Astrocyte of the cerebellum (primary cell): Measurements from ENCODE around the gene PCIF1.

Experiments used
- DNase-seq: peaks from one replicate; pipeline ENCODE4 v3.0.0-alpha.2; 2011; ENCODE audit warnings: low read depth
- H3K4me3 ChIP-seq: 2 replicates; pipeline ENCODE4 v1.5.1; 2011; ENCODE audit warnings: mild to moderate bottlenecking, low read depth, low read length, moderate library complexity
- CTCF ChIP-seq: IDR thresholded peaks from 2 replicates; pipeline ENCODE4 v1.5.1; 2012; ENCODE audit warnings: low read length, low read depth, moderate library complexity, mild to moderate bottlenecking; ENCODE audit errors: missing control alignments
- in situ Hi-C: cut with HindIII; loops from 2 replicates; pipeline ENCODE4 v1.10.0; 2017; ENCODE audit warnings: low sequenced_read_pairs

The PCIF1 gene

DNA sequence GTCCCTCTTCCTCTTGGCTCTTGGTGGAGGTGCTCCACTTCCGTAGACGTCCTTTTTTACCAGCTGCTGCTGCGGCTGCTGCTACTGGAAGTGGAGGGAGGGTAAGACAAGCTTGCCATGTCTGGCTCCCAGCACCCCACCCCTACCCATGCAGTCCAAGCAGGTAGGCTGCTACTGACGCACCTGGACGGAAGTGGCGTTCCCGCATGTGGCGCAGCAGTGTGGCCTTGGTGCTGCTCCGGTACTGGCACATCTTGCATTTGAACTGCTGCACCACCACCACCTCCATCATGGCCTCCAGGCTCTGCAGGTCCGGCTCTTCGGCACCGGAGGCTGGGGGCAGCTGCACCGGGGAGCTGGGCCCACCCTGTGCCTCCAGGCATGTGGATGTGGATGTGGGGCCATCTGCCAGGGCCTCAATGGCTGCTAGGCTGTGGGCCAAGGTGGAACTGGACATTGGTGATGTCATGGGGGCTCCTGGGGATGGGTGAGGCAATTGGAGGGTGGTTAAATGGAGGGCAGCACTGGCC is 33.1 kb downstream of the PCIF1 start:
- no peak for TF ChIP-seq CTCF
- no peak overlapping the region for H3K4me3 ChIP-seq
- DNase-seq = no peak
- in situ Hi-C loops = no loop called here

DNA sequence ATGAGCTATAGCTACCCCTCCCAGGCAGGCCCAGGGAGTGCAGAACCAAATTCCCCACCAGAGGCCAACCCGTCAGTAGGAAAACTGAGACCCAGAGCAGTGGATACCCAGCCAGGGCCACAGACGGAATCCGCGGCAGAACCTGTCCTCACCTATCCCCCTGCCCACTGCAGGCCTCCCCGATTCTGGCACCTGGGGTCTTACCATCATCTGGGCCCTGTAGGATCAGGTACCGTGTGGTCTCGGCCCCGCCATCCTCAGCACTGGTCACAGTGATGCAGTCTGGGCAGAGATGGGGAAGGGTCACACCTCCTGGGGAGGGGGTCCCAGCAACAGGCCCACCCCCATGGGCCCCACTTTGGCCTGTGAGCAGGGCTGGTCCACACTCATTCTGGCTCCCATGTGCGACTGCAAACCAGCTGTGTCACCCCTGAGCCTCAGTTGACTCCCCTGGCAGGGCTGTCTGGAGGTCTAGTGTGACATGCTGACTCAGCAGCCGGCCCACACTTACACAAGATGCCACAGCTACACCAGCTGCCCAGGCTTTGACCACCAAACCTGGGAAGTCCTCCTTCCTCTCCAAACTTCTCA is 33.7 kb downstream of the PCIF1 start:
- TF ChIP-seq CTCF = no peak

DNA sequence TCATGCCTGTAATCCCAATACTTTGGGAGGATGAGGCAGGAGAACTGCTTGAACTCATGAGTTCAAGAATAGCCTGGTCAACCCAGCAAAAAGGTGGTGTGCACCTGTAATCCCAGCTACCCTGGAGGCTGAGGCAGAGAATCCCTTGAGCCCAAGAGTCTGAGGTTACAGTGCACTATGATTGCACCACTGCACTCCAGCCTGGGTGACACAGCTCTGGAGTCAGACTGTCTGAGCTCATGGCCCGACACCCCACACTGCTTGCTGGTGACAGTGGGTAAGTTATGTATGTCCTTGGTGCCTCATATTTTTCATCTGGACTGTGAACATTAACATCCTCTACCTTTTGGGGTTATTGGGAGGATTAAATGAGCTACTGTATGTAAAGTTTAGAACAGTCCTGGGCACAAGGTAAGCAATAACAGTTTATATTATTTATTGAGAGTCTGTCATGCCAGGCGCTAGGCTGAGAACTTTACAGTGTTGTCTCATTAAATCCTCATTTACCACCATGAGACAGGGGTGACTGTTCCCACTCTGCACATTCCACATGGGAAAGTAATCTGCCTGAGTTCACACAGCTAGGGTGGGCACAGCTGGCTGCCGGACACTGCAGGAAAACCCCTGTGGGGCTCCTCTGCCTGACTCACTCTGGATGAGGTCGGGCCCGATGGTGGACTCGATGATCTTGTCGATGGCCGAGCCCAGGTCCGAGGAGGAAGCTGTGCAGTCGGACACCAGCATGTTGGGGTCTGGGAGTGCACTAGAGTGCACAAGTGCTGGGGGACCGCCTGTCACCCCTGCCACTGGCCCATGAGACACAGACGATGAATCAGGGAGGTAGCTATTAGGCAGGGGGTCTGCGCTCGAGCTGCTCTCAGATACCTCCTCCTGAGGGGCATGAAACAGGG is 34.6 kb downstream of the PCIF1 start:
- in situ Hi-C loops = no loop called here
- peak overlapping the region; percentile 24 for H3K4me3 ChIP-seq
- DNase-seq = peak; percentile 23
- no peak for TF ChIP-seq CTCF

More for the DNA sequence above, 33.7 kb downstream of the PCIF1 start:
- H3K4me3 ChIP-seq = no peak overlapping the region
- in situ Hi-C loops = no loop called here
- no peak for DNase-seq

DNA sequence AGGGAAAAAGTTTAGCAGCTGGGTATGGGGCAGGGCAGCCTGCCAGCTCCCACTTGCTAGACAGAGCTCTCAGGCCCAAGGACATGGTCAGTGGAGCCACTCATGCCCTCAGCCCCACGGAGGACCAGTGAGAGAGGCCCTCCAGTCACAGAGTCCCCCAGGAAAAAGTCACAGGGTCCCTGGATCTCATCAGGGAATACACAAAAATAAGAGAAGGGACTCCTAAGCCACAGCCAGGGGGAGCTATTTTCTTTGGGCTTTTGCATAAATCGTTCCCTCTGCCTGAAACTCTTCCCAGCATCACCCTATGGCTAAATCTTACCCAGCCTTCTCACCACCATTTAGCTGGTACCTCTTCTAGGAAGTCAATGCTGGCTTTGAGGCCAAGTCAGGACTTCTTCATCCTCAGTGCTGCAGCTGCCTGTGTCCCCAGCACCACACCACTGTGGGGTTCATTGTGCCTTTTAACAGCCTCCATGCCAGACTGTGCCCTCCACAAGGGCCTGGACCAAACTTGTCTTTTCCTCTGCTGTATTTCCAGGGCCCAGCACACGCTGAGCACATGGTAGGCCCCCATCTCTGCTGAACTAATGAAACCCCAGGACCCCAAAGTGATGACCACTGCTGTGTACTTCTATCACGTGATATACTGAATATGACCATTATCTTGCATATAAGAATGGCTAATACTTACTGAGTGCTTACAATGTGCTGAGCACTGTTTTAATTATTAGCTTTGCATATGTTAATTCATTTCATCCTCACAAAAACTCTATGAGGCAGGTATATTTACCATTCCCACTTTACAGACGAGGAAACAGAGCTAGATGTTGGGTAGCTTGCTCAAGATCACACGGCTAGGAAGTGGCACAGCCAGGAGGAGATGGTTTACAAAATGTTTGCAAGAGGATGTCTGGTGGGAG is 35.5 kb downstream of the PCIF1 start:
- TF ChIP-seq CTCF = peak; percentile 72
- peak; percentile 41 for DNase-seq
- H3K4me3 ChIP-seq = peak overlapping the region; percentile 94
- in situ Hi-C loops = no loop called here

GRCh38 chr20:45970646-45971424 is 36.4 kb downstream of the PCIF1 start:
- DNase-seq = peak; percentile 26
- TF ChIP-seq CTCF = no peak
- peak overlapping the region; percentile 94 for H3K4me3 ChIP-seq
- in situ Hi-C loops = no loop called here
